Measurements from ENCODE around the gene NRP1.

Gene NRP1

GRCh38 chr10:33146189-33147012 lies 188.1 kb downstream of the NRP1 start:
- no peak for TF ChIP-seq TSHZ2 (CRISPR knock-in tag; IDR thresholded peaks at IDR 0.05)
- TF ChIP-seq ZFP30 (CRISPR knock-in tag; IDR thresholded peaks at IDR 0.05) = no peak
- no peak for TF ChIP-seq BACH2 (CRISPR knock-in tag; IDR thresholded peaks at IDR 0.05; ENCODE audit: borderline replicate concordance)
- no peak for TF ChIP-seq CSDC2 (CRISPR knock-in tag; IDR thresholded peaks at IDR 0.05)
- TF ChIP-seq RARB (CRISPR knock-in tag; IDR thresholded peaks at IDR 0.05) = no peak
- TF ChIP-seq ZFP3 (CRISPR knock-in tag; IDR thresholded peaks at IDR 0.05) = no peak
- TF ChIP-seq ESRRG (CRISPR knock-in tag; IDR thresholded peaks at IDR 0.05) = no peak
- TF ChIP-seq, protein P1, sequence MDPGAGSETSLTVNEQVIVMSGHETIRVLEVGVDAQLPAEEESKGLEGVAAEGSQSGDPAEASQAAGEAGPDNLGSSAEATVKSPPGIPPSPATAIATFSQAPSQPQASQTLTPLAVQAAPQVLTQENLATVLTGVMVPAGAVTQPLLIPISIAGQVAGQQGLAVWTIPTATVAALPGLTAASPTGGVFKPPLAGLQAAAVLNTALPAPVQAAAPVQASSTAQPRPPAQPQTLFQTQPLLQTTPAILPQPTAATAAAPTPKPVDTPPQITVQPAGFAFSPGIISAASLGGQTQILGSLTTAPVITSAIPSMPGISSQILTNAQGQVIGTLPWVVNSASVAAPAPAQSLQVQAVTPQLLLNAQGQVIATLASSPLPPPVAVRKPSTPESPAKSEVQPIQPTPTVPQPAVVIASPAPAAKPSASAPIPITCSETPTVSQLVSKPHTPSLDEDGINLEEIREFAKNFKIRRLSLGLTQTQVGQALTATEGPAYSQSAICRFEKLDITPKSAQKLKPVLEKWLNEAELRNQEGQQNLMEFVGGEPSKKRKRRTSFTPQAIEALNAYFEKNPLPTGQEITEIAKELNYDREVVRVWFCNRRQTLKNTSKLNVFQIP (CRISPR knock-in tag; IDR thresholded peaks at IDR 0.05; ENCODE audit: borderline replicate concordance, low read depth) = no peak
- ATAC-seq = no peak

DNA sequence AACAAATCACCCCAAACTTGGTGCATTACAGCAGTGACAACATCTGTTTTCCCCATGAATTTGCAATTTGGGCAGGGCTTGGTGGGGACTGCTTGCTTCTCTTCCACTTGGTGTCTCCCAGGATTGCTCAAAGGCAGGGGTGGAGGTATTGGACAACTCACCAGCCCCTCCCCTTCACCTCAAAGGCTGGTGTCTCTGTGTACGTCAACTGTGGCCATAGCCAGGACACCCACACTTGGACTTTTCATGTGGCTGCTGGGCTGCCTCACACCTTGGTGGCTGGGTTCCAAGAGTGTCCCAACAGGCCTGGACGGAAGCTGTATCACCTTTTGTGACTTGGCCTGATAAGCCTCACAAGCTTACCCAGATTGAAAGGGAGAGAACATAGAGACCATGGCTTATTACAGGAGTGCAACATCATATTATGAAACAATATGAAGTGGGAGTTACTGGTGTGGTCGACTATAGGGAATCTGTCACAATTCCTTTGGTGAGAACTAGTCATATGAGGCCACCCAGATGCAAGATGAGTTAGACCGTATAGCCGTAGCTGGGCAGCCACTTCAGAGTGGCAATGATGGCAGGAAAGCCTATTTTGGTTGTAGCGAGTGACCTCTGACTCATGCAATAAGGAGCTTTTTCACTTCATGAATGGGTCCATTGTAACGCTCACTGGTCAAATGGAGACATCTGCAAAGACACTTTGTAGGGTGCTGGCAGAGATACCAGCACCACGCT lies 188.8 kb downstream of the NRP1 start:
- TF ChIP-seq, protein P2, sequence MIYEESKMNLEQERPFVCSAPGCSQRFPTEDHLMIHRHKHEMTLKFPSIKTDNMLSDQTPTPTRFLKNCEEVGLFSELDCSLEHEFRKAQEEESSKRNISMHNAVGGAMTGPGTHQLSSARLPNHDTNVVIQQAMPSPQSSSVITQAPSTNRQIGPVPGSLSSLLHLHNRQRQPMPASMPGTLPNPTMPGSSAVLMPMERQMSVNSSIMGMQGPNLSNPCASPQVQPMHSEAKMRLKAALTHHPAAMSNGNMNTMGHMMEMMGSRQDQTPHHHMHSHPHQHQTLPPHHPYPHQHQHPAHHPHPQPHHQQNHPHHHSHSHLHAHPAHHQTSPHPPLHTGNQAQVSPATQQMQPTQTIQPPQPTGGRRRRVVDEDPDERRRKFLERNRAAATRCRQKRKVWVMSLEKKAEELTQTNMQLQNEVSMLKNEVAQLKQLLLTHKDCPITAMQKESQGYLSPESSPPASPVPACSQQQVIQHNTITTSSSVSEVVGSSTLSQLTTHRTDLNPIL (CRISPR knock-in tag; IDR thresholded peaks at IDR 0.05; ENCODE audit: low read depth) = no peak
- TF ChIP-seq ZNF70 (CRISPR knock-in tag; IDR thresholded peaks at IDR 0.05) (no peak), ZNF565 (CRISPR knock-in tag; conservative IDR thresholded peaks at IDR 0.05; ENCODE audit: low read depth) (no peak), ZFP30 (CRISPR knock-in tag; IDR thresholded peaks at IDR 0.05) (no peak), ZNF8 (CRISPR knock-in tag; IDR thresholded peaks at IDR 0.05) (no peak), GLIS3 (CRISPR knock-in tag; IDR thresholded peaks at IDR 0.05) (no peak), BACH2 (CRISPR knock-in tag; IDR thresholded peaks at IDR 0.05; ENCODE audit: borderline replicate concordance) (no peak)
- TF ChIP-seq, protein P3, sequence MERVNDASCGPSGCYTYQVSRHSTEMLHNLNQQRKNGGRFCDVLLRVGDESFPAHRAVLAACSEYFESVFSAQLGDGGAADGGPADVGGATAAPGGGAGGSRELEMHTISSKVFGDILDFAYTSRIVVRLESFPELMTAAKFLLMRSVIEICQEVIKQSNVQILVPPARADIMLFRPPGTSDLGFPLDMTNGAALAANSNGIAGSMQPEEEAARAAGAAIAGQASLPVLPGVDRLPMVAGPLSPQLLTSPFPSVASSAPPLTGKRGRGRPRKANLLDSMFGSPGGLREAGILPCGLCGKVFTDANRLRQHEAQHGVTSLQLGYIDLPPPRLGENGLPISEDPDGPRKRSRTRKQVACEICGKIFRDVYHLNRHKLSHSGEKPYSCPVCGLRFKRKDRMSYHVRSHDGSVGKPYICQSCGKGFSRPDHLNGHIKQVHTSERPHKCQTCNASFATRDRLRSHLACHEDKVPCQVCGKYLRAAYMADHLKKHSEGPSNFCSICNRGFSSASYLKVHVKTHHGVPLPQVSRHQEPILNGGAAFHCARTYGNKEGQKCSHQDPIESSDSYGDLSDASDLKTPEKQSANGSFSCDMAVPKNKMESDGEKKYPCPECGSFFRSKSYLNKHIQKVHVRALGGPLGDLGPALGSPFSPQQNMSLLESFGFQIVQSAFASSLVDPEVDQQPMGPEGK (CRISPR knock-in tag; IDR thresholded peaks at IDR 0.05; ENCODE audit: borderline replicate concordance) = no peak
- no peak for ATAC-seq

DNA sequence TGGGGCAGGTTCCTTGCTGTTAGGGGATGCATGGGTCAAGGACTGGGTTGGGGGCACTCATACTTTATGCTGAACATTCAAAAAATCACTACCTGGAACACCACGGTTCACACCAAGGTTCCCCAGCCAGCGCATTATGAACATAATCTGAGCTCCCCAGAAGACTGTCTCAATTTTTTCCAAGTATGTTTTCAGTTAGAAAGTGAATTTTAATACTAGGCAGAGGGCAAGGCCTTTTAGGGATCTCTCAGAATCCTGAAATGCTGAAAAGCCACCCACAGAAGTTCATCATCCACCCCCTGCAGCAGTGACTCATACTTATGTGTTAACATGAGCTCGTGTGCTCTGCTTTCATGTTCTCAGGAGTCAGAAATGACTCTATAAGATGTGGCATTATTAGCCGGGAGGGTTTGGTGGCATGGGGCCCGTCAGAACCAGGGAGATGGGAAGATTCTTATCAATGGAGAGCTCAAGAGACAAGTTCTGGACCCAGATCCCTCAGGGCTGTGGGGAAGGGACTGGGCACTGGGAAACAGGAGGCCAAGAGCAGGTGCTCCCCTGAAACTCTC lies 191.2 kb downstream of the NRP1 start:
- ATAC-seq = peak; percentile 88
- TF ChIP-seq, protein P3 (CRISPR knock-in tag; IDR thresholded peaks at IDR 0.05; ENCODE audit: borderline replicate concordance) = no peak
- TF ChIP-seq ZNF8 (CRISPR knock-in tag; IDR thresholded peaks at IDR 0.05) (no peak), ZNF565 (CRISPR knock-in tag; conservative IDR thresholded peaks at IDR 0.05; ENCODE audit: low read depth) (no peak), PPARA (CRISPR knock-in tag; IDR thresholded peaks at IDR 0.05; ENCODE audit: borderline replicate concordance) (no peak), SNAI2 (CRISPR knock-in tag; IDR thresholded peaks at IDR 0.05) (no peak), TCF4 (CRISPR knock-in tag; IDR thresholded peaks at IDR 0.05; ENCODE audit: borderline replicate concordance) (no peak), OSR1 (CRISPR knock-in tag; IDR thresholded peaks at IDR 0.05) (no peak), ZNF70 (CRISPR knock-in tag; IDR thresholded peaks at IDR 0.05) (no peak), ESRRG (CRISPR knock-in tag; IDR thresholded peaks at IDR 0.05) (no peak), ARNTL (CRISPR knock-in tag; IDR thresholded peaks at IDR 0.05; ENCODE audit: borderline replicate concordance, low read depth) (no peak), BACH2 (CRISPR knock-in tag; IDR thresholded peaks at IDR 0.05; ENCODE audit: borderline replicate concordance) (no peak), TOX (CRISPR knock-in tag; IDR thresholded peaks at IDR 0.05; ENCODE audit: borderline replicate concordance) (no peak), ZFP3 (CRISPR knock-in tag; IDR thresholded peaks at IDR 0.05) (no peak), CSDC2 (CRISPR knock-in tag; IDR thresholded peaks at IDR 0.05) (no peak), ISL1 (CRISPR knock-in tag; IDR thresholded peaks at IDR 0.05) (no peak), GLIS3 (CRISPR knock-in tag; IDR thresholded peaks at IDR 0.05) (no peak), ZFP30 (CRISPR knock-in tag; IDR thresholded peaks at IDR 0.05) (no peak)
- TF ChIP-seq, protein P2 (CRISPR knock-in tag; IDR thresholded peaks at IDR 0.05; ENCODE audit: low read depth) = no peak
- TF ChIP-seq, protein P4, sequence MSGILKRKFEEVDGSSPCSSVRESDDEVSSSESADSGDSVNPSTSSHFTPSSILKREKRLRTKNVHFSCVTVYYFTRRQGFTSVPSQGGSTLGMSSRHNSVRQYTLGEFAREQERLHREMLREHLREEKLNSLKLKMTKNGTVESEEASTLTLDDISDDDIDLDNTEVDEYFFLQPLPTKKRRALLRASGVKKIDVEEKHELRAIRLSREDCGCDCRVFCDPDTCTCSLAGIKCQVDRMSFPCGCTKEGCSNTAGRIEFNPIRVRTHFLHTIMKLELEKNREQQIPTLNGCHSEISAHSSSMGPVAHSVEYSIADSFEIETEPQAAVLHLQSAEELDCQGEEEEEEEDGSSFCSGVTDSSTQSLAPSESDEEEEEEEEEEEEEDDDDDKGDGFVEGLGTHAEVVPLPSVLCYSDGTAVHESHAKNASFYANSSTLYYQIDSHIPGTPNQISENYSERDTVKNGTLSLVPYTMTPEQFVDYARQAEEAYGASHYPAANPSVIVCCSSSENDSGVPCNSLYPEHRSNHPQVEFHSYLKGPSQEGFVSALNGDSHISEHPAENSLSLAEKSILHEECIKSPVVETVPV (CRISPR knock-in tag; IDR thresholded peaks at IDR 0.05) = no peak
